ENCODE measurements around the gene FPR3.
"Not testable (repeated sequence)": the region's sequence is repeated elsewhere in the genome, so short reads cannot be mapped to it uniquely, and the experiment has no call there.

The FPR3 gene

DNA sequence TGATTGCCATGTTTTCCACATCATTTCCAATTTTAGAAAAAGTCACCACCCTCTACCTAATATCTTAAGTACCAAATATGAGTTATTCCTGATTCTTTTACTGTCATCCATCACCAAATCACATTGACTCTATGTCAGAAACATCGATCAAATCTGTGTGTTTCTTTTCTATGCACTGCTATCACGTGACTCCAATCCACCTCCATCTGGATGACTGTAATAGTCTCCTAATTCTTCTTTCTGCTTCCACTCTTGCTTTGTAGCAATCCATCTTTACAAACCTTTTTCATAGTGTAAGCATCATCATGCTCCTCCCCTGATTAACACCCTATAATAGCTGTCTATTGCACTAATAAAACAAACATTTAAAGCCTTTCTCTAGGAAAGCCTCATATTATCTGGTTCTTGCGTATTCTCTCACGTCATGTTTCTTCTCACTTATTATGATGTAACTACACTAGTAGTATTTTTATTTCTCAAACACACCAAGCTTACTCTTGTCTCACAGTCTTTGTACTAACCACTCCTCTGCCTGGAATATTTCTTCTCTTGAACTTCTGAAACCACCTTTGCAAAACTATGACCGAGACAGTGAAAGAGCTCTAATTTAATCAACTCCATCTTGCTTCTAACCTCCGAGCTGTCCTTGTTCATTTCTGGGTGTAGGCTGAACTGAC is 10.7 kb upstream of the FPR3 start:
- no peak for DNase-seq

DNA sequence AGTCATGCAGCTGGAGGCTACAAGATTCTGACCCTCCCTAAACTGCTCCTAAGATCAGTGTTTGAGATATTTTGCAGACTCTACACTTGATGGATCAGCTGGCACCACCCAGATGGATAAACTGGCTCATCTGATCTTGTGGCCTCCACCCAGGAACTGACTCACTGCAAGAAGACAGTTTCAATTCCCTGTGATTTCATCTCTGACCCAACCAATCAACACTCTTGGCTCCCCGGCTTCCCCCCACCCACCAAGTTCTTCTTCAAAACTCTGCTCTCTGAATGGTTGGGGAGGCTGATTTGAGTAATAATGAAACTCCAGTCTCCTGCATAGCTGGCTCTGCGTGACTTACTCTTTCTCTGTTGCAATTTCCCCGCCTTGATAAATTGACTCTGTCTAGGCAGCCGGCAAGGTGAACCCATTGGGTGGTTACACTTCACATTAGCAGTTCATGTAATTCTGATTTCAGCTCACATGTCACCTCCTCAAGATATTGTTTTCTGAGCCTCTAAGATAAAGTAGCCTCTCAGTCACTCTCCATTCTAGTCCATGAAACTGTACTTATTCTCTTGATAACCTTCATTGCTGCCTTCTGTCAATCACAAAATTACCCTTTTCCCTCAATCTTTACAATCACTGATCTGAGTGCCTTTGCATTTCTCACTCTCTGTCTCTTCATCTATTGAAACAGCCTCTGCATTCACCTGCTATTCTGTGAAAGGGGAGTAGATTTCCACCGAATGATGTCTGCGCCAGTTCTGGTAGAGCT is 9.9 kb upstream of the FPR3 start:
- DNase-seq = no peak

- no peak for DNase-seq
Observed at GRCh38 chr19:51786646-51787494, 8.1 kb upstream of the FPR3 start.

GRCh38 chr19:51788029-51788428 is 6.9 kb upstream of the FPR3 start:
- no peak for DNase-seq

GRCh38 chr19:51789061-51789795 is 5.7 kb upstream of the FPR3 start:
- no peak for DNase-seq

DNA sequence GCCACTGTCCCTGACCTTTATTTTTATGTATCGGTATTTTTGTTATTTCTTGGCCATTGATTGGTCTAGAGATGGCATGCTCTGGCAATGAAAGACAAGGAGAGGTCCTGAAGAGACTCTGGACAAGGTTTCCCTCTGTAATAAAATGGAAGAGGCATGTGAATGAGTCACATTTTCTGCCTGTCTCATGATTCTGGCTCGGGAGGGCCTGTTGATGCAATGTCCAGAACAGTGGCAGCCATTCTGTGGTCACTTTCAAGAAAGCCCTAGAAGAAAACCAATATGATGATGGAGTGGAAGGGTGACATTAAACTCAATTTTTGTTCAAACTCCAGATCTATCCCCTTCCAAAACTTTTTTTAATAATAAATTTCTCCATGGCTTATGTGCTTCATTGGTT is 2.0 kb upstream of the FPR3 start:
- no peak for DNase-seq

DNA sequence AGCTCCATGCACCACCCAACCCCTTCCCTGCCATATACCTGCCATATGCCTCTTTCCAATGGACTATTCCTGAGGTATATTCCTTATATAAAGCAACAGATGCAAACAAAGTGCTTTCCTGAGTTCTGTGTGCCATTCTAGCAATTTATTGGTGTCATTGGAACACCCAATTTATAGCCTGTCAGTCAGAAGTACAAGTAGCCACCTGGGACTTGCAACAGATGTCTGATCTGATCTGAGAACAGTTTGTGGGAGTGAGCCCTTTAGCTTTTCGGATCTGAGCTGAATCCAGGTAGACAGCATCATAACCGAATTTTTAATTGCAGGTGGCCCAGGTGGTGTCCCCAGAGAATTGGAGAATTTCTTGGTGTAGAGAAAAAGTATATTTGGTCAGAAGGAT is 963 bp upstream of the FPR3 start:
- no peak for DNase-seq

DNA sequence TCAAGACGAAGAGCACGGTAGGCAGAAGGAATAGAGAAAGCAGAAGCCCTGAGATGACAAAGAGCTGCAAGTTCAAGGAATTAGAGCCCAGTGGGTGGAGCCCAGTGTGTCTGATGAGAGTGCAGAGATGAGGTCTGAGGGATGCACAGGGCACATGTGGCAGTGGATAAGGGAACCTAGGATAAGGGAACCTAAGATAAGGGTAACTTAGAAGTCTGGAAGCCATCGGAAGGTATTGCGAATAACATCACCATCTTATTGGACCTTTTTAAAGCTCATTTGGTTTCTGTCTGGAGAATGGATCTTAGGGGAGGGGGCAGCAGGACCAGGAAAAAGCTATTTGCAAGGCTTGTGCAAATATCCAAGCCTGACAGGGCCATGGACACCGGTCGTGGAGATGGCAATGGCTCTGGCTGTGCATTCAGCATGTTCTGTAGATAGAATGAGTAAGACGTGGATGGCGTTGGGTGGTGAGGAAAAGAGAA is 1.3 kb downstream of the FPR3 start:
- no peak for DNase-seq

DNA sequence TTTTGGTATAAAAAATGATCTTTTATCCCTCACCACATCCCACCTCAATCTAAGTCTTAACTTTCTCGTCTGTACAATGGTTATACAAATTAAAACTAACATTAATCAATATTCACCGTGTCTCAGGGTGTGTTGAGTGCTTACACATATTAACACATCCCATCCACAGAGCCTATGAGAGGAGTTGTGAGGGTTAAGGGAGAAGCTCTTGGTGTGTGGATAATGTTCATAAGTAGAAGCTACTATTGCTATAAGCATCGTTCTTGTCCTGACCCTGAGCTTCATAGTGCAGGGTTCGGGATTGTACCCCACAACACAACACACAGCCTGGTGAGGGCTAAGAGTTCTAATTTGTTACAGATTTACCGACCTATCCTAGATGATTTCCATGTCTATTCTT is 2.5 kb downstream of the FPR3 start:
- no peak for DNase-seq

- no peak for DNase-seq
Observed at GRCh38 chr19:51798062-51798461, 3.1 kb downstream of the FPR3 start.

DNA sequence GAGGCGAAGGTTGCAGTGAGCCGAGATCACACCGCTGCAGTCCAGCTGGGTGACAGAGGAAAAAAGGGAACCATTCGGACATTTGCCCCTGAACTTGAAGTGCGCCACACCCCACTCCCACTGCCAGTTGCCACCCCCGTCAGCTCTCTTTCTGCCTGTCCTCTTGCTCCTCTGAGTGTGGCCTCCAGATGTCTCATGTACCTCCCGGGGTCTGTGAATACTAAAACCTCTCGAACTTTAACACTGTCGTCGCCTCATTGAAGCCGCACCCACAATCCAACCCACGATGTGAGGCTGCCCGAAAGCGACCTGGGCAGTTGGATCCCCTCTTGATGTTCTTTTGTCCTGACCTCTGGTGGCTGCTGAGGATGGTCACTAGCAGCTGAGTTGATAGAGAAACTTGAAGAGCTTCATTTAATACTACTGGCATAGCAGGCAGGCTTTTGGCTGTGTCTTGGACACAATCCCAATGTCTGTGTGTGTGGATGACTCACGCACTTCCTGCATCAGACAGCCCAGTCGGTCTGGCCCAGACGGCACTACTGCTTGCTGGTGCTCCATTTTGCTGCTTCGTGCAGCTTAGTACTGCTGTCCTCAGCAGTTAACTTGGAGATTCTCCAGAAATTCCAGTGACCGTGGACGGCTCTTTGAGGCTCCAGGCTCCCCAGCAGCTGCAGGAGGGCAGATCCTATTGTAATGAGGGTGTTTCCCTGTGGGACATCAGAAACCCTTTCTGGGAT is 4.2 kb downstream of the FPR3 start:
- DNase-seq = no peak

DNA sequence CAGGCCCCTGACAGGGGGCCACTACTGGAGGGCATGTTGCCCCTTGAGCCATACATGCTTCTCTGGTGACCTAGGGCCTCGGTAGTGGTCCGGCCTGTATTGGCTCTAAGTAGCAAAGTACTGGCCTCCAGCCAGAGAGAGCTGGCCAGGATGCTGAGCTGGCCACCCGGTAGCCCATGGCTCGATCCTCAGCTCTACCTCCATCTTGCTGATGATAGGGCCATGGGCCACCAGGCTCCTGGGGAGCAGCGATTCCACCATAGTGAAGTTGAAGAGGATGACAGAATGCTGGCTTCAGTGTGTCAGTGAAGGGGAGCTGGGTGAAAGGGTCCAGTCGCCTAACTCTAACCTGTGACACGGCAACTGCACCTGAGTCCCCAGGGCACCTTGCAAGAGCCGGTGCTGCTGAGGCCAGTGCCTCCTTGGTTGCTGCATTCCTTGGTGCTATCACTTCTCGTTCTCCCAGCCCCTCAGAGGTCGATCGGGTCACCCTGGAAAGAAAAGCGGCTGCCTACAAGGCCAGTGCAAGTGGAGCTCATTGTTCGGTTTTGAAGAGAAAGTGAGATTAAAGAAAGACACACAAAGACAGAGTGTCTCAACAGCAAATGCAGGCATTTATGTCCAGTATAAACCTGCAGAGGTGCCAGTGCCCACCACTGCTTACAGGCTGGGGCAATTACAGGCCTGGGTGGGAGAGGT is 5.0 kb downstream of the FPR3 start:
- DNase-seq = no peak

DNA sequence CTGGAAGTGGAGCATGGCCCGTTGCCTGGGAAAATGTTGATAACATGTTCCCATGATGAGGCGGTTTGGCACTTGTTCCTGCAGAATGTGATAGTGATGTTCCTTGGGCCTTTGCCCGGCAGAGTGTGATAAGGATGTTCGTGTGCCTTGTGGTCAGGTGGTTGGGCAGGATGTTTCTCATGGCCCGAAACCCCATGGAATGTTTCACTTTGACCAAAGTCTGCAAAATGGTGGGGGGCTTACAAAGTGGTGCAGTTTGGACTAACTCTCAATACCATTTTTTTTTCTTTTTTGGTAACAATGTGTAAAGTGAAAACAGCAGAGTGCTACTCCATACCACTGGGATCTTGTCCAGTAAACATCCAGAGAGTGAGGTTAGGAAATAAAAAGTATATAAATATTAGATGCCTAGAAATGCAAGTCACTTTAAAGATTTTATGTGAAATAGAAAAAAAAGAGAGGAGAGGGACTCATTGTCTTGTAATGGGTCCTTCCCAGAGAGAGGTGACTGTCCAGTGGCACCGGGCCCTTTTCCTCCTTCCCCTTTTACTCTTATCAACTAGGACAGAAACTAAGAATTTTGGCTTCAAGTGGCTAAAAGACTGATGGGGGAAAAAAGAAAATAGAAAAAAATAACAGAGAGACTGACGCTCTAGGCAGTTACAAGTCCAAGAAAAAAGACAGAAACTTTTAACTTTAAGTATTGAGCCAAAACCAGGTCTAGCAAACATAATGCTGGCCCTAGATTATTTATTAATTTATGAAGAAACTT is 5.7 kb downstream of the FPR3 start:
- no peak for DNase-seq

DNA sequence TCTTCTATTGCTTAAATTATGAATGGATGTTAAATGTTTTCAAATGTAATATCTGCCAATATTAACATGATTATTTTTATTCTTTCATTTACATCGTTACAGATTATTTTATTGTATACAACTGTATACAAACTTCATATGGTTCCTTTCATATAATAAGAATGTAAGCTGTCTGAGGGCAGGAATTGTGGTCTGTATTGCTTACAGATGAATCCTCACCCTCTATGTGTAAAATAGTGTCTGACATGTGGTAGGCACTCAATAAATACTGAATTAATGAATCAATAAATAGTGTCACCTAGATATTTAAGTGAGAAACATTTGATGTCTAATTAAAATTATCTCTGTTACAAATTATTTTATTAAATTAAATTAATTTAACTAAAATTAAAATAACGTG is 7.8 kb downstream of the FPR3 start:
- DNase-seq = no peak

DNA sequence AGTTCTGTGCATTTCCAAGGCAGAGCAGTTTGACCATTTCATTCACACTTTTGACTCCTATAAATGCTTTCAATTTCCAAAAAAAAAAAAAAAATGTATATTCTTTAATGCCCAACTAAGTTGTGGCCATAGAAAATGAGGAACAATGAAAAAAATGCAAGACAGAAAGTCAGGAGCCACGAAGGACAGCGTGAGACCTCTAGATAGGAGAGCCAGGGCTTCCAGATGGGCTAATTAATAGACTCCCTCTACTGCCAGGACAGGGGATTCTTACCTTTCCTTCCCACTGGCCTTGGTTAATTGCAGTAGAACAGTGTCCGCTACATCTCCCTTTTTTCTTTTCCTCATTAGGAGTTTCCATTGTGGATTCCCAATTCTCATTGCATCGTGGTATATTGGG is 8.6 kb downstream of the FPR3 start:
- DNase-seq = no peak

DNA sequence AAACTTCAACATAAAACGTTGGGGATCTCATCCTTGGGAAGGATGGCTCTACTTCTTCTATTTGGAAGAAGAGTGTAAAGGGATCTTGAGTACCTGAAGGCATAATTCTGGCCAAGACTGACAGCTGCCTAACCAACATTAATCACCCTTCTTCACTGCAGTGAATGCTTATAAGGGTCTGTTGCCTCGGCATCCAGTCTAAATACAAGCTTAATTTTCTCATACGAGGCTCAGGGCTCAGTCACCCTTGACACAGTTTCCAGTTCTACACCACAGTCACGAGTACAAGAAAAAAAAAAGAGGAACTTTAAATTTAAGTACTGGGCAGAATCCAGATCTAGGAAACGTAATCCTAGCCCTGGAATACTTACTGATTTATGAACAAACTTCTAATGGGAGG is 9.0 kb downstream of the FPR3 start:
- no peak for DNase-seq

GRCh38 chr19:51804789-51805188 is 9.8 kb downstream of the FPR3 start:
- not testable (repeated sequence) for DNase-seq

DNA sequence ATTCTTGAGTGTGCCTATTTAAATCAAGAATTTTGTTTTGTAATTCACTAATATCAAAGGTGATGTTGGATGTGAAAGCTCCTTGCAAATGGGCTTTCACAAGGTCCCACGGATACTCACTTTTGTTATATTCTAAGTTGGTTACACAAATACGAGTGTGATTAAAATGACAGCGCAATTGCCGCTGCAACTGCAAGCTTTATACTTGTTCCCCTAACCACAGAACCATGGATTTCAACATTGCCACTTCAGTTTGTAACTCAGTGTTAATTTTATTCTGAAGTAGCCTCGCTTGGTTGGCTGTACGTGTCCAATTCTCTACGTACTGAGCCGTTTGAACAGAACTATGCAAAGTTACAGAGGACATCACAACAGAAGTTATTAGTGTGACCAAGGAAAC is 10.4 kb downstream of the FPR3 start:
- not testable (repeated sequence) for DNase-seq

DNA sequence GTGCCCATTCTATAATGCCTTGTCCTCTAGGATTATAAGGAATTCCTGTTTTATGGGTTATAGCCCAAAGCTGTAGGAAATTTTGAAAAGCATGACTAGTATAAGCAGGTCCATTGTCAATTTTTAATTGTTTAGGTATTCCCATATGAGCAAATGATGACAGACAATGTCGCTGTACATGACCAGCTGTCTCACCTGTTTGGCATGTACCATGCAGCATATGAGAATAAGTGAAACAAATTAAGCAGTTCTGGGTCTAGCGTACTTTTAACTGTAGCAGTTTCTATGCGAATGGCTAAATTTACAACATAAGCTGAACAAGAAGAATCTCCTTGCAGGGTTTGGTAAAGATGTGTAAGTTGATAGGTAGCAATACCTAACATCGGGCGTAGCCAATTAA is 11.6 kb downstream of the FPR3 start:
- DNase-seq = not testable (repeated sequence)

- DNase-seq = no peak
Observed at GRCh38 chr19:51807111-51807701, 12.2 kb downstream of the FPR3 start.
